GM19468 (cell line): ENCODE data around the gene WDR91.

ENCODE experiments used
- ATAC-seq: cut with Tn5 transposase; IDR thresholded peaks from one replicate; pipeline ENCODE4 v1.9.1; 2021; ENCODE audit warnings: mild to moderate bottlenecking, moderate library complexity, moderate number of reproducible peaks; ENCODE audit not compliant: unreplicated experiment; ENCODE audit errors: extremely low read depth

Gene WDR91

DNA sequence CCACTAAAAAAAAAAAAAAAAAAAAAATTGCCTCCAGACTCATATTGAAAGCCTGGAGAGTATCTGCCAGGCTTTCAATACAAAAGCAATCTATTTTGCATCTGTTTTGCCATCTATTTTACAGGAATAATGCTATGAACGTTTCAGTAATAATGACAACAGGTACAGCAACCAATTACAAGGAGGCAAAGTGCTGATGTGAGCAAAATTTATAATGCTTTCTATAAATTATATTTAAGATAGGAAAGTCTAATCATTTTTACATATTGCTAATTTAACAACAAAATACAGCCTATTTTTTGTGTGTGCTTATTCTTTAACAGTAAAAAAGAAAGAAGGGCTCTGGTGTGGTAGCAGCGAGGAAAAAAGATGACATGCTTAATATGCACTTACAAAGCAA, 10.0 kb downstream of the WDR91 start:
- no peak for ATAC-seq

DNA sequence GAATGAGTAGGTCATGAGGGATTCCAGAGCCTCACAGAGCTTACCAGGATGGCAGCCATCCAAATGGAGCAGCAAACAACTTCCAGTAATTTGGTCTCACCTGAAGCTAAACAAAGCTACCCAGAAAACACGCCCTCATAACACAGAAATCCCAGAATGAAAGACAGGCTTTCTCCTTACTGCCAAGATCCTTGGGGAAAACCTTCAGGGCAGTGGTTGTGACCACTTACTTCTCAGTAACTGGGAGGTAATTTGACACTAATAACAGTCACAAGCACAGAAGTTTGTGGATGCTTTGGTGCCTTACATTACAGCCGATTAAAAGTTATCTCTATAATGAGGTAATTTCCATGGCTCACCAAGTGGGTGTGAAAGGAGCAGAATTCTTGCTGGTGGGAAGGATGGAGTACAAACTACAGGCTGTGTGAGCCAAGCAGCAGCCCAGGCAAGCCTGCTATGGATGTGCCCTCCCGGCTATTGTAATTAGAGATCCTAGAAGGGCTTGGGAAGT, 10.4 kb downstream of the WDR91 start:
- ATAC-seq = no peak

GRCh38 chr7:135199439-135199838, 11.9 kb downstream of the WDR91 start:
- ATAC-seq = no peak

DNA sequence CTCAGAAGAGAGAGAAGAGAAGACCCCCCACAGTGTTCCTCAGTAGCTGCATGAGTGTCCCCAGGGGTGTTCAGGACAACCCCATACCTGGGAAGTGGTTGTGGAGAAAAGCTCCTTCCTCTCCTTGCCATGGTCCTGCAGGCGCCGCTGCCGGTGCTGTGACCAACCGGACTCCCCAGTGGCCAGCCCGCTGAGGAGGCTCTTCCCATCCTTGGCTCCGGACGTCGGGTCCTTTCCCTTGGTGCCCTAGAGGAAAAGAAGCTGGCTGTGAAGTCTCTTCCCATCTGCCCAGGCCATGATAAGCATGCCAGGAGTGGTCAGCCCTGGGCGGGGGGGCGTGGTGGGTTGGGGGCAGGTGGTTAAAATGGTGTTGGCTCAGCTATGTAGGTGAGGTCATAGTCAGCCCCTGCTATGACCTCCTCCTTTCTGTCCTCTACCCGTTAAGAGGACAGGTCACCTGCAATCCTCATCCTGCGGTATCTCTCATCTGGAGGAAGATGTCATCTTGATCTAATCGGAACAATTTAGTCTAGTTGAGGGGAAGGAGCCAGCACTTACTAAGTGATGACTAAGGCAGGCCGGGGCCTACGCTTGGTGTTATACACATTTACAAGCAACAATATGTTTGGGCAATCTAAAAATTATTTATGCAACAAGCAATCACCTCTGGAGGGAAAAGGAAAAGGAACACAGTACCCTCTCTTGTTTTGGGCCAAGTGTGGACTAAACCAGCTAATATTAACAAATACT, 13.2 kb downstream of the WDR91 start:
- ATAC-seq = no peak

- ATAC-seq = no peak
These were observed 14.0 kb downstream of the WDR91 start for GRCh38 chr7:135197343-135197742.

GRCh38 chr7:135195968-135196629, 15.2 kb downstream of the WDR91 start:
- no peak for ATAC-seq

- no peak for ATAC-seq
These were observed 16.2 kb downstream of the WDR91 start for GRCh38 chr7:135195156-135195555.

GRCh38 chr7:135194494-135195095, 16.7 kb downstream of the WDR91 start:
- no peak for ATAC-seq

- ATAC-seq = no peak
These were observed 17.7 kb downstream of the WDR91 start for GRCh38 chr7:135193615-135194081.

DNA sequence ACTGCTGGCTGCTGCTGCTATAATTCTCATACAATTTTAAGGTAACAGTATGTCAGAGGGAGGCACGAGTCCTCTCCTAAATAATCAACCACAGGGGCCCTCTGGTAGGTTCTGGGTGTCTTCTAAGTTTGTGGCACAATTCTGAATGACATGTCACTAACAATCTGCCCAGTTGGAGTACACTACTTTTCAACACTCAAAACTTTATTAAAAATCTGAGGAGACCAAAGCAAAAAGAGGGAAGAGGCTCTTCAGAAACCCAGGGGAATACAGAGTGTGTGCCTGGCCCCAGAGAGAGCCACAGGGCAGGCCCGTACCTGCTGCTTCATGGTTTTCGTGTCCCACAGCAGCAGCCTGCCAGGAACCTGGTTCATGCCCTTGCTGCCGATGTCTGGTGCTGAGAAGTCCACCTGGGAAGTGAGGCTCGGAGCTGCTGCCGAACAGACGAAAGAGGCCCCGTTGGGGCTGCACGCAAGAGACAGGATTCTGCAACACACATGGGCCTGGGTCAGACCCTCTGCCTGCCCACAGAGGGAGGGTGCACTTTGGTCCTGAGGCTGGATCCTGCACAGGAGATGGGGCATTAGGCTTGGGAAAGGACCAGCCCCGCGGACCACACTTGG, 18.3 kb downstream of the WDR91 start:
- ATAC-seq = no peak

DNA sequence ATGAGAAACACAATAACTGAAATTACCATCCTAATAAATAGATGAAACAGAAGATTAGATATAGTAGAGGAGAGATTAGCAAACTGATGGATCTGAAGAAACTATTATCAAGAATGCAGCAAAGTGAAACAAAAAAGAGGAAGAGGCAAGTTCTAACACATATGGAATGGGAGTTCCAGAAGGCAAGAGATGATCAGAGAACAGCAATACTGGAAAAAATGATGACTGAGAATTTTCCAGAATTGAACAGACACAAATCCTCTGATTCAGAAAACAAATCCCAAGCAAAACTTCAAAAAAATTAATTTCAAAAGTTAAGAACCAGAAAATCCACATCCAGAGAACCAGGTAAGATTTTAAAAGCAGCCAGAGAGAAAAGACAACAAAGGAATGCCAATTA, 20.6 kb downstream of the WDR91 start:
- ATAC-seq = no peak

DNA sequence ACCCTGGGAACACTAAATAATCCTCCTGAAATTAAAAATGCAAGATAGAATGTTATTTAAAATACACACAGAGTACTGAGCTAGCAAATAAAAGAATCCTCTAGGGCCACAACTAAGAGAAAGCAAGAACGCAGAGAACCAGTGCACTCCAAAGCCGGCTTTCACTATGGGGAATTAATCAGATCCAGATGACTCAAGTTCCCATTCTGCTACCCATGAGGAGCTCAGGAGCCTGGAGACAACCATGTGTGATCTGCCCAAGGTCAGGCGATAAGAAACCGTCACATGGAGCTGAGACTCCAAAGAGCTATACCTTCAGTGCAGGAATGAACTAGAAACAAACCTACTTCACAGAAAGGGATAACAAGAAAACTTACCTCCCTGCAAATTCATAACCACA, 21.4 kb downstream of the WDR91 start:
- no peak for ATAC-seq

GRCh38 chr7:135189221-135189662, 22.1 kb downstream of the WDR91 start:
- ATAC-seq = no peak

DNA sequence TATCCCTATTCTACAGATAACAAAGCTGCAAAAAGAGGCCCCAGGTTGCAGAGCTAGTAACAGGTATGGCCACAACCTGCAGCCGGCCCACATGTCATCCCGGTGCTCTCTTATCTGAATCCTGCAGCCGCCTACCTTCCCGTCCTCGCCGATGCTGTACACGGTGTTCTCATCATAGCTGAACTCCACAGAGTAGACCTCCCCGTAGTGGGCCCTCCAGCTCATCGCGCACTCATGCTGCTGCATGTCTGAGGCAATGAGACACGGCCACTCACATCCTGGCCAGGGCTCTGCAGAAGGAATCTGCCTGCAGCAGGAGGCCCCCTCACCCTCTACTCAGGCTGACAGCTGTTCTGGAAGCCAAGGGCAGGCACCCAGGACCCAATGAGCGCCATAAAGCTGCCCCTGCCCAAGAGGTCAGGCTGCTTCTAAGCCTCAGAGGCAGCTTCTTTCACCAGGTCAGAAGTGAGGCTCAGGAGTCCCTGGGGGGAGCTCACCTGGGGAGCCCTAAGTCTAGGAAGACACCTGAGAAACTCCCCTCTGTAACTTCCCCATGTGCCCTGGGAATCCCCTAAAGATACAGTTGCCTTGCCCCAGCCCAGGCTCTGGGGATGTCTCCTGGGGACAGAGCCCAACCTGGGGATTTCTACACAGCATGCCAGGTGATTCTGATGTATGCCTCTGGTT, 22.9 kb downstream of the WDR91 start:
- ATAC-seq = no peak

GRCh38 chr7:135186841-135187253, 24.5 kb downstream of the WDR91 start:
- ATAC-seq = no peak

DNA sequence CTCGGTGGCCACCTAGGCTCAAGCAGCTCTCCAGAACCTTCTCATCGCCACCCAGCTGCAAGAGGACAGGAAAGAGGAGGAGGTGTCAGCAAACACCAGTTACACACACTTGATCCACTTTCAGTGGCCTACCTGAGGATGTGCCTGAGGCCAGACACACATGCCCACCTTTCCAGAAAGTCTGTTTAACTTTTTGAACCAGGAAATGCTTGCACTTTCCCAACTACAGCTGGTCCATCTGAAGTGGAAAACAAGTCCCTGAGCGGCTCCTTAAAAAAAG, 25.1 kb downstream of the WDR91 start:
- ATAC-seq = no peak

DNA sequence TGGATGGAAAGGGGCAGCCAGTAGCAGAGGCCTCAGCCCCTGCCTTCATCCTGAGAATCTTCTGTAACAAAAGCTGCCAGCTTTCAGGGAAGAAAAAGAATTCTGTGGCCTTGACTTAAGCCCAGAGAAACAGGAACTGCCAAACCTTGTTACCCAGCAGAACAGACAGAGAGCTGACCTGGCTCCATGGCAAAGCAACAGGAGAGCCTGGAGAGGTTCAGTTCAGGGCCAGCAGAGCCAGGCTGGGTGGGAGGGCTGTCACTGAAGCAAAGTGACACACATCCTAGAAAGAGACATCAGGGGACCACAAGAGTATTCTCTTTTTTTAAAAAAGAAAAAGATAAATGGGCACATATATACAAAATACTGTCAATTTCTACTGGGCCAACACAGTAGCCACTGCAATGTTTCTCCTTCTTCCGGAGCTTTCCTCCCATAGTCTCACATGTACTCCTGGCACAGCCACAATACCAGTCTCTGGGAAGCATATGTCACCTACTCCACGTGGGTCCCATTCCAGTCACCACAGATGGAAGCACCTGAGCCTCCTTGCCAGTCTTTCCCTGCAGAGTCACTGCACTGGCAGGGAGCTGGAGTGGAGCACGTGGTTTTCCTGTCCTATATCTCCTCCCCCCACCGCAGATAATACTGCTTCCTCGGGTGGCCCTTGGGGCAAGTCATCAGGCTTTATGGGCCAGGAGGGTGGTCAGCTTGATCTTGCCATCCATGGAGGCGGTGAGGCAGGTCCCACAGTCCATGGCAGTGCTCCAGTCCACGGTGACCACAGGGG, 25.7 kb downstream of the WDR91 start:
- no peak for ATAC-seq

DNA sequence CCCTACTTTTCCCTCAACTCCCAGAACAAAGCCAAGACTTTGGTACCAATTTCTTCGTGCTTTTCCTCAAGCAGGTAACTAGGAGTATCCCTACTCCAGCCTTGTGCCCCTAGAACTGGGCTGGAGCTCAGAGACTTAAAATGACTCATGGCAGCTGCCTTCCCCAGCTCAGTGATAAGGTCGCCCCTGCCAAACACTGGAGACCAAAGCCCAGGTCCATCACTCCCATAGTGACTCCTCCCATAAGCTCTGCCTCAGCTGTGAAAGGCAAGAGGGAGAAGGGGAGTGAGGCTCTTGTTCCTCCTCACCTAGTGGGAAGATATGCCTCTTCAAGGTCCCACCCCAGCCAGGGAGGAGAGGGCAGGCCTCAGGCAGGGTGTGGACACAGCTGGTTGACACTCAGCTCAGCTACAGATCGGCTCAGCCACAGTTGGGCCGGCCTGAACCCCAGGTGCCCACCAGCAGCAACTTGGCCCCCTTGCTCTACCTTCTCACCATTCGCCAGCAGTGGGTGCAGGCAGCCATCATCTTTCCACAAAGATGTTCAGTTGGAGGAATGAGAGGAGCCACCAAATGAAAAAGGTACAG, 27.0 kb downstream of the WDR91 start:
- no peak for ATAC-seq

DNA sequence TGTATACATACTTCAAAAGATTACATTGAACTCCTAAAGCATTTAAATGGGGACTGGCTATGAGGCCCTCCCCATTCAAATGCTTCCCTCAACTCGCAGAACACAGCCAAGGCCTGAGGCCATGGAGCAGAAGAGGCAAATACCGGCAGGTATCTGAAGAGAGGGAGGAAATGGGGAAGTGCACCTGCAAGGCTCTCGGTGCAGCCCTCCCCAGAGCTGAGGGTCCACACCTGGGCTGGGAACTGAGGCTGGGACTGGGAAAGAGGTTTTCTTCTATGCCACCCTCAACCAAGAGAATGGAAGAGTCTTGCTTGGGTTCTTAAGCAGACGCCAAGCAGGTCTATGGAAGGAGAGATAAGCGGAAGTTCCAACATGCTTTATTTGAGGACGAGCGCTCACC, 27.8 kb downstream of the WDR91 start:
- no peak for ATAC-seq
